SK-N-SH treated with all-trans-retinoic acid at 6 μM for 48 hours (cell line): Measurements from ENCODE around the gene WASF2.

Experiments
- ATAC-seq: fragments of 200-7000 bp; cut with Tn5 transposase; 3 replicates; pipeline ENCODE4 v1.9.1; 2020; ENCODE audit warnings: mild to moderate bottlenecking, moderate library complexity
- ARNTL ChIP-seq: fragments of 450-650 bp; formaldehyde crosslinking; IDR thresholded peaks from 2 replicates; pipeline ENCODE4 v1.5.0; 2020; ENCODE audit warnings: low read depth, mild to moderate bottlenecking, moderate library complexity, borderline replicate concordance
- BACH2 ChIP-seq: fragments of 250-450 bp; sonication (Bioruptor Pico); IDR thresholded peaks from 2 replicates; pipeline ENCODE4 v1.9.0; 2021; ENCODE audit warnings: mild to moderate bottlenecking, borderline replicate concordance
- CSDC2 ChIP-seq: fragments of 250-450 bp; sonication (Bioruptor Pico); IDR thresholded peaks from 2 replicates; pipeline ENCODE4 v1.5.0; 2020; ENCODE audit warnings: mild to moderate bottlenecking, moderate library complexity
- ESRRG ChIP-seq: fragments of 250-450 bp; sonication (Bioruptor Pico); IDR thresholded peaks from 2 replicates; pipeline ENCODE4 v1.6.1; 2021; ENCODE audit warnings: mild to moderate bottlenecking
- GLIS3 ChIP-seq: fragments of 250-450 bp; sonication (Bioruptor Pico); IDR thresholded peaks from 2 replicates; pipeline ENCODE4 v1.5.0; 2020; ENCODE audit warnings: mild to moderate bottlenecking, moderate library complexity
- ISL1 ChIP-seq: fragments of 250-450 bp; sonication (Bioruptor Pico); IDR thresholded peaks from 2 replicates; pipeline ENCODE4 v2.1.2; 2022; ENCODE audit warnings: mild to moderate bottlenecking, moderate library complexity
- OSR1 ChIP-seq: fragments of 250-450 bp; sonication (Bioruptor Pico); IDR thresholded peaks from 2 replicates; pipeline ENCODE4 v1.8.0; 2022; ENCODE audit warnings: moderate library complexity, mild to moderate bottlenecking, inconsistent platforms
- PPARA ChIP-seq: fragments of 250-450 bp; sonication (Bioruptor Pico); IDR thresholded peaks from 2 replicates; pipeline ENCODE4 v1.5.0; 2020; ENCODE audit warnings: mild to moderate bottlenecking, borderline replicate concordance
- RARB ChIP-seq: fragments of 250-450 bp; sonication (Bioruptor Pico); IDR thresholded peaks from 2 replicates; pipeline ENCODE4 v1.8.0; 2021; ENCODE audit warnings: mild to moderate bottlenecking, moderate library complexity
- SNAI2 ChIP-seq: fragments of 250-450 bp; sonication (Bioruptor Pico); IDR thresholded peaks from 2 replicates; pipeline ENCODE4 v1.5.0; 2020; ENCODE audit warnings: mild to moderate bottlenecking, moderate library complexity
- TCF4 ChIP-seq: fragments of 250-450 bp; sonication (Bioruptor Pico); IDR thresholded peaks from 2 replicates; pipeline ENCODE4 v1.8.0; 2021; ENCODE audit warnings: mild to moderate bottlenecking, moderate library complexity, borderline replicate concordance
- ZC3H10 ChIP-seq: fragments of 250-450 bp; sonication (Bioruptor Pico); IDR thresholded peaks from 2 replicates; pipeline ENCODE4 v1.5.1; 2021; ENCODE audit warnings: mild to moderate bottlenecking, moderate library complexity
- ZFP3 ChIP-seq: fragments of 250-450 bp; sonication (Bioruptor Pico); IDR thresholded peaks from 2 replicates; pipeline ENCODE4 v1.5.0; 2020; ENCODE audit warnings: mild to moderate bottlenecking, moderate library complexity
- ZFP30 ChIP-seq: fragments of 450-650 bp; formaldehyde crosslinking; IDR thresholded peaks from 2 replicates; pipeline ENCODE4 v1.5.0; 2022; ENCODE audit warnings: mild to moderate bottlenecking, moderate library complexity
- ZNF565 ChIP-seq: fragments of 450-650 bp; formaldehyde crosslinking; conservative IDR thresholded peaks from 2 replicates; pipeline ENCODE4 v1.5.0; 2020; ENCODE audit warnings: low read depth, mild to moderate bottlenecking, moderate library complexity
- ZNF70 ChIP-seq: fragments of 450-650 bp; formaldehyde crosslinking; IDR thresholded peaks from 2 replicates; pipeline ENCODE4 v1.5.0; 2020; ENCODE audit warnings: mild to moderate bottlenecking, moderate library complexity
- ZNF8 ChIP-seq: fragments of 450-650 bp; formaldehyde crosslinking; IDR thresholded peaks from 2 replicates; pipeline ENCODE4 v1.5.0; 2020; ENCODE audit warnings: mild to moderate bottlenecking, moderate library complexity
- TF ChIP-seq, protein P1 (sequence below): fragments of 250-450 bp; sonication (Bioruptor Pico); IDR thresholded peaks from 2 replicates; pipeline ENCODE4 v1.5.1; 2020; ENCODE audit warnings: low read depth, mild to moderate bottlenecking, moderate library complexity
- TF ChIP-seq, protein P2 (sequence below): fragments of 250-450 bp; sonication (Bioruptor Pico); IDR thresholded peaks from 2 replicates; pipeline ENCODE4 v1.5.1; 2021; ENCODE audit warnings: mild to moderate bottlenecking, moderate library complexity
- TF ChIP-seq, protein P3 (sequence below): fragments of 250-450 bp; sonication (Bioruptor Pico); IDR thresholded peaks from 2 replicates; pipeline ENCODE4 v1.8.0; 2021; ENCODE audit warnings: low read depth, mild to moderate bottlenecking, moderate library complexity, borderline replicate concordance
- TF ChIP-seq, protein P4 (sequence below): fragments of 250-450 bp; sonication (Bioruptor Pico); IDR thresholded peaks from 2 replicates; pipeline ENCODE4 v1.5.0; 2020; ENCODE audit warnings: mild to moderate bottlenecking, moderate library complexity

Gene WASF2

DNA sequence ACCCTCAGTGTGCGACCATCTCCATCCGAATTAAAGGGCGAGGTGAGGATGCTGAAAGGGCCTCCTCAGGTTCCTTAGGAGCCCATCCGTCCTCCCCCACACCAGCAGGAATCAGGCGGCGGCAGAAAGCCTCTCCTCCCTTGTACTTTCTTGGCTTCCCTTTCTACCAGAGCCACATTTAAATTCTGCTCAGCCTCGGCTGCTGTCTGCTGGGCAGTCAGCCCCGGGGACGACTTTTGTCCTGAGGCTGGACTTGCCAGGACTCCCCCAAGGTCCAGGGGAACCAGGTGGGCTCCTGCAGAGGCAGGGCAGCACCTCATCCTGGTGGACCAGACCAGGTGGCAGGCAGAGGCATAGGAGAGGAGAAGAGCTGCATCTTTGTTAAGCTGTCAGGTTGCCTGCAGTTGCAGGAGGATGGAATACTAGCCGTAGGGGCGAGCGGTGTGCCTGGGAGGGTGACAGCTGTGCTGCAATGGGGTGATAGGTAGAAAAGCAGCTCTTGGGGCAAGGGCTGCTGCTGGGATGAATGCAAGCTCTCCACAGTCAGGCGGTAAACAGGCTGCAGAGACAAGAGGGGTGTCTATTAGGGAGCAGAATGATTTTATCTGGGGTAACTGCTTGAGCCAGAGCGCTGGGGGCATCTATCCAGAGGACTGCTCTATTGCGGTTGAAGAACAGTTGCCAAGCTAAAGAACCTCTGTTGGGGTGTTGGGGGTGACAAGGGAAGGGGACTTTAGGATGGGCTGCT, 46.2 kb upstream of the WASF2 start:
- TF ChIP-seq ZNF8 (CRISPR knock-in tag): no peak
- TF ChIP-seq, protein P1, sequence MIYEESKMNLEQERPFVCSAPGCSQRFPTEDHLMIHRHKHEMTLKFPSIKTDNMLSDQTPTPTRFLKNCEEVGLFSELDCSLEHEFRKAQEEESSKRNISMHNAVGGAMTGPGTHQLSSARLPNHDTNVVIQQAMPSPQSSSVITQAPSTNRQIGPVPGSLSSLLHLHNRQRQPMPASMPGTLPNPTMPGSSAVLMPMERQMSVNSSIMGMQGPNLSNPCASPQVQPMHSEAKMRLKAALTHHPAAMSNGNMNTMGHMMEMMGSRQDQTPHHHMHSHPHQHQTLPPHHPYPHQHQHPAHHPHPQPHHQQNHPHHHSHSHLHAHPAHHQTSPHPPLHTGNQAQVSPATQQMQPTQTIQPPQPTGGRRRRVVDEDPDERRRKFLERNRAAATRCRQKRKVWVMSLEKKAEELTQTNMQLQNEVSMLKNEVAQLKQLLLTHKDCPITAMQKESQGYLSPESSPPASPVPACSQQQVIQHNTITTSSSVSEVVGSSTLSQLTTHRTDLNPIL: no peak
- TF ChIP-seq ZNF565 (CRISPR knock-in tag): no peak
- no peak for TF ChIP-seq ZNF70
- no peak for TF ChIP-seq ISL1
- no peak for TF ChIP-seq TCF4 (CRISPR knock-in tag)
- TF ChIP-seq ARNTL (CRISPR knock-in tag): no peak
- TF ChIP-seq GLIS3: no peak
- no peak for TF ChIP-seq ZFP3 (CRISPR knock-in tag)
- TF ChIP-seq CSDC2 (CRISPR knock-in tag): no peak
- TF ChIP-seq BACH2 (CRISPR knock-in tag): no peak
- TF ChIP-seq SNAI2: no peak
- TF ChIP-seq PPARA: no peak
- TF ChIP-seq, protein P2, sequence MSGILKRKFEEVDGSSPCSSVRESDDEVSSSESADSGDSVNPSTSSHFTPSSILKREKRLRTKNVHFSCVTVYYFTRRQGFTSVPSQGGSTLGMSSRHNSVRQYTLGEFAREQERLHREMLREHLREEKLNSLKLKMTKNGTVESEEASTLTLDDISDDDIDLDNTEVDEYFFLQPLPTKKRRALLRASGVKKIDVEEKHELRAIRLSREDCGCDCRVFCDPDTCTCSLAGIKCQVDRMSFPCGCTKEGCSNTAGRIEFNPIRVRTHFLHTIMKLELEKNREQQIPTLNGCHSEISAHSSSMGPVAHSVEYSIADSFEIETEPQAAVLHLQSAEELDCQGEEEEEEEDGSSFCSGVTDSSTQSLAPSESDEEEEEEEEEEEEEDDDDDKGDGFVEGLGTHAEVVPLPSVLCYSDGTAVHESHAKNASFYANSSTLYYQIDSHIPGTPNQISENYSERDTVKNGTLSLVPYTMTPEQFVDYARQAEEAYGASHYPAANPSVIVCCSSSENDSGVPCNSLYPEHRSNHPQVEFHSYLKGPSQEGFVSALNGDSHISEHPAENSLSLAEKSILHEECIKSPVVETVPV (CRISPR knock-in tag): no peak
- no peak for TF ChIP-seq OSR1
- no peak for TF ChIP-seq ESRRG (CRISPR knock-in tag)
- TF ChIP-seq, protein P3, sequence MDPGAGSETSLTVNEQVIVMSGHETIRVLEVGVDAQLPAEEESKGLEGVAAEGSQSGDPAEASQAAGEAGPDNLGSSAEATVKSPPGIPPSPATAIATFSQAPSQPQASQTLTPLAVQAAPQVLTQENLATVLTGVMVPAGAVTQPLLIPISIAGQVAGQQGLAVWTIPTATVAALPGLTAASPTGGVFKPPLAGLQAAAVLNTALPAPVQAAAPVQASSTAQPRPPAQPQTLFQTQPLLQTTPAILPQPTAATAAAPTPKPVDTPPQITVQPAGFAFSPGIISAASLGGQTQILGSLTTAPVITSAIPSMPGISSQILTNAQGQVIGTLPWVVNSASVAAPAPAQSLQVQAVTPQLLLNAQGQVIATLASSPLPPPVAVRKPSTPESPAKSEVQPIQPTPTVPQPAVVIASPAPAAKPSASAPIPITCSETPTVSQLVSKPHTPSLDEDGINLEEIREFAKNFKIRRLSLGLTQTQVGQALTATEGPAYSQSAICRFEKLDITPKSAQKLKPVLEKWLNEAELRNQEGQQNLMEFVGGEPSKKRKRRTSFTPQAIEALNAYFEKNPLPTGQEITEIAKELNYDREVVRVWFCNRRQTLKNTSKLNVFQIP (CRISPR knock-in tag): no peak
- TF ChIP-seq, protein P4, sequence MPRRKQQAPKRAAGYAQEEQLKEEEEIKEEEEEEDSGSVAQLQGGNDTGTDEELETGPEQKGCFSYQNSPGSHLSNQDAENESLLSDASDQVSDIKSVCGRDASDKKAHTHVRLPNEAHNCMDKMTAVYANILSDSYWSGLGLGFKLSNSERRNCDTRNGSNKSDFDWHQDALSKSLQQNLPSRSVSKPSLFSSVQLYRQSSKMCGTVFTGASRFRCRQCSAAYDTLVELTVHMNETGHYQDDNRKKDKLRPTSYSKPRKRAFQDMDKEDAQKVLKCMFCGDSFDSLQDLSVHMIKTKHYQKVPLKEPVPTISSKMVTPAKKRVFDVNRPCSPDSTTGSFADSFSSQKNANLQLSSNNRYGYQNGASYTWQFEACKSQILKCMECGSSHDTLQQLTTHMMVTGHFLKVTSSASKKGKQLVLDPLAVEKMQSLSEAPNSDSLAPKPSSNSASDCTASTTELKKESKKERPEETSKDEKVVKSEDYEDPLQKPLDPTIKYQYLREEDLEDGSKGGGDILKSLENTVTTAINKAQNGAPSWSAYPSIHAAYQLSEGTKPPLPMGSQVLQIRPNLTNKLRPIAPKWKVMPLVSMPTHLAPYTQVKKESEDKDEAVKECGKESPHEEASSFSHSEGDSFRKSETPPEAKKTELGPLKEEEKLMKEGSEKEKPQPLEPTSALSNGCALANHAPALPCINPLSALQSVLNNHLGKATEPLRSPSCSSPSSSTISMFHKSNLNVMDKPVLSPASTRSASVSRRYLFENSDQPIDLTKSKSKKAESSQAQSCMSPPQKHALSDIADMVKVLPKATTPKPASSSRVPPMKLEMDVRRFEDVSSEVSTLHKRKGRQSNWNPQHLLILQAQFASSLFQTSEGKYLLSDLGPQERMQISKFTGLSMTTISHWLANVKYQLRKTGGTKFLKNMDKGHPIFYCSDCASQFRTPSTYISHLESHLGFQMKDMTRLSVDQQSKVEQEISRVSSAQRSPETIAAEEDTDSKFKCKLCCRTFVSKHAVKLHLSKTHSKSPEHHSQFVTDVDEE (CRISPR knock-in tag): no peak
- TF ChIP-seq ZC3H10 (CRISPR knock-in tag): no peak
- no peak for TF ChIP-seq ZFP30 (CRISPR knock-in tag)
- peak; percentile 1; the same call in 2 of the 3 replicates for ATAC-seq

DNA sequence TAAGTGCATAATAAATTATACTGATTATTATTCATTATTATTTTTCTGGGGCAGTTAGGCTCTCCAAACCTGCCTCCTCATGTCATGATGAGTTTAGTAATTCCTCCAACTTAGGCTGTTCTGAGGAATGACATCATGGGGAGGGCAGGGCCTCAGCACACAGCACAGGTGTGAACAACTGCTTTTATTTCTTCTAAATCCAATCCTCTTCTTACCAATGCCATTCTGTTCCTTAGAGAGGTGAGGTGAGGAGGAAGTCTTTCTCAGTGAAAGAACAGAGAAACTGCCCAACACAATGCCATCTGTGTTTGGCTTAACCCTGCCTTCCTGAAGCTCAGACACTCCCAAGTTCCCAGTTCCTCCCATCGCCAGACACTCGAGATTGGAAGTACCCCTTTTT, 45.4 kb upstream of the WASF2 start:
- ATAC-seq: no peak
- TF ChIP-seq TCF4 (CRISPR knock-in tag) (no peak), ZC3H10 (CRISPR knock-in tag) (no peak), RARB (no peak), BACH2 (CRISPR knock-in tag) (no peak), ZFP3 (CRISPR knock-in tag) (no peak), ESRRG (CRISPR knock-in tag) (no peak), ZNF70 (no peak), GLIS3 (no peak), OSR1 (no peak), ZNF8 (CRISPR knock-in tag) (no peak)
- TF ChIP-seq, protein P2 (CRISPR knock-in tag): no peak
